Testis (tissue), 3 donors: ENCODE results near the gene IGFL1. TPM values are rescaled to one million over a fixed set of nuclear protein-coding genes. Genes with fewer than 3 reads are reported as not detected.

Experiments
- DNase-seq: peaks from one replicate; pipeline ENCODE4 v3.0.0-alpha.2; 2019
- H3K27ac ChIP-seq, 2 donors: fragments of 200-600 bp; sonication (generic); one replicate each; pipeline ENCODE4 v1.5.1; 2019
- H3K27me3 ChIP-seq: fragments of 200-600 bp; sonication (generic); one replicate; pipeline ENCODE4 v1.5.1; 2019
- H3K36me3 ChIP-seq: fragments of 200-600 bp; sonication (generic); one replicate; pipeline ENCODE4 v1.5.1; 2017; ENCODE audit warnings: low read depth; ENCODE audit errors: missing control alignments
- H3K4me1 ChIP-seq: fragments of 200-600 bp; sonication (generic); one replicate; pipeline ENCODE4 v1.5.1; 2019
- H3K4me3 ChIP-seq, 2 donors: fragments of 200-600 bp; sonication (generic); one replicate each; pipeline ENCODE4 v1.5.1; 2017 to 2019
- H3K9me3 ChIP-seq: fragments of 200-600 bp; sonication (generic); one replicate; pipeline ENCODE4 v1.5.1; 2017
- POLR2A ChIP-seq: fragments of 450-650 bp; IDR thresholded peaks from one replicate; pipeline ENCODE4 v1.6.1; 2017; ENCODE audit warnings: antibody characterized with exemption, mild to moderate bottlenecking, moderate library complexity
- WGBS, 2 donors: methylation state at CpG; one replicate each; pipeline ENCODE4 v1.1.5; 2018; 5-methylcytosine and 5-hydroxymethylcytosine counted together
- intact Hi-C: fragments of 100-400 bp; cut with DNase I; formaldehyde crosslinking; loops from one replicate; pipeline ENCODE4 v1.15.1; 2023; ENCODE audit warnings: low total_unique reads
- polyA plus RNA-seq: library from polyadenylated mRNA; stranded (reverse); fragments of 350-450 nt; fragmentation: Illumina TruSeq; extraction: RNeasy Lipid Tissue Mini Kit (QIAGEN cat#74804); gene quantifications from one replicate; pipeline ENCODE4 v1.2.3, GENCODE V29; 2014; ENCODE audit warnings: low read depth, low replicate concordance; ENCODE audit not compliant: insufficient read depth
- total RNA-seq, 2 donors: library from RNA; depleted of rRNA; stranded (reverse); fragments of >200 nt; gene quantifications; one replicate each; pipeline ENCODE4 v1.2.3, GENCODE V29; 2016
- TF ChIP-seq, protein P1 (sequence below), 3 experiments: fragments of 450-650 bp in 2 of 3; fragments of 200-600 bp in 1 of 3; sonication (generic) in 1 of 3; IDR thresholded peaks; one replicate each; pipeline ENCODE4 v1.5.1; 2016 to 2019; ENCODE audit warnings: antibody characterized with exemption in 3 of 3, mild to moderate bottlenecking in 2 of 3, moderate library complexity in 1 of 3

IGFL1 gene
- total and polyA plus RNA-seq, 3 donors from 2014 or later, result 3.2 TPM; not detected in 2

DNA sequence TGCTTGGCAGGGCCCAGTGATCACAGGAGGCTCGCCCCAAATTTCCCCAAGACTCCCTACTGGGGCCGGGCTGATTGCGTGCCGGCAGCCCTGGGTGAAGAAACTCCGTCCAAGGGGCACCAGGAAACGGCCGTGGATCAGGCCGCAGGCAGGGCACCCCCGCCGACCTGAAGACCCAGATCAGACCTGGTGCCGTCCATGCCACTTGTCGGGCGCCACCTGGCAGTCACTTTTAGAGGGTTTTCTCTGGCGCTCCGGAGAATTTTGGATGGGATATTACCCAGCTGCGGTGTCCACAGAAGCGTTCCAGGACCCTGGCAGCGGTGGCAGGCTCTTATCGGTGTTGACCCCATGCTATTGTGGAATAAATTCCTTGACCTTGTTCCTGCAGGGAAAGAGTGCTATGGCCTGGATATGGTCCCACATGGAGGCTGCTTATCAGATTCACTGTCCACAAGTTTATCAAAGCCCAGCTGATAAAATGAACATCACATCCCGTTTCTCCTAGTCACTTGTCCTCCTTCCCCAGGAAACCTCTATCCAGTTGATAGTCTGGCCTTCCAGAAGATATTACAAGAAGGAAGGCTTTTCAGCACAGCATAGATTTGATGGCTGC, 43.3 kb upstream of the IGFL1 start:
- WGBS, 2 donors, result 74 to 88% methylated on average over 9 to 20 of the region's 20 CpGs
- no peak for DNase-seq
- no peak overlapping the region for H3K4me3 ChIP-seq

DNA sequence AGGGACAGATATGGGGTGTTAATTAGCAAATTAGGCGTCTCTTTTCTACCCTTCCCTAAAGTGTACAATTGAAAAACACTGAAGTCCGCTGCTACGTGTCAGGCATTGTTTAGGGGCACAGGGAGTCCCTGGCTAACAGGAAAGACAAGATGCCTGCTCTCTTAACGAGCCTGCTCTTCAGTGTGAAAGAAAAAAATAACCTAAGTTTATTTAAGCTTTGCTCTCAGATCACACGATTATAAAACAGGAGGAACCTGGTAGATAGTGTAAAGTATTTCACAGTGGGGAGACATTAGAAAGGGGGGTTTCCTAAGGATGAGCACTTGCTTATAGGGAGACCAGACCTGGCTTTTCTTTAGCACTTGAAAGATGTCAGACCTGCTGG, 42.8 kb upstream of the IGFL1 start:
- intact Hi-C loops, result no loop called here
- Histone ChIP-seq H3K4me1 (no peaks in the 10 kb centered on the region), H3K27ac (no peak overlapping the region), H3K36me3 (no peaks in the 10 kb centered on the region), H3K27me3 (no peaks in the 10 kb centered on the region), H3K9me3 (no peaks in the 10 kb centered on the region), H3K4me3 (no peak overlapping the region)
- 30 to 46% methylated on average over 5 of the region's 5 CpGs for WGBS, 2 donors
- TF ChIP-seq, protein P1, sequence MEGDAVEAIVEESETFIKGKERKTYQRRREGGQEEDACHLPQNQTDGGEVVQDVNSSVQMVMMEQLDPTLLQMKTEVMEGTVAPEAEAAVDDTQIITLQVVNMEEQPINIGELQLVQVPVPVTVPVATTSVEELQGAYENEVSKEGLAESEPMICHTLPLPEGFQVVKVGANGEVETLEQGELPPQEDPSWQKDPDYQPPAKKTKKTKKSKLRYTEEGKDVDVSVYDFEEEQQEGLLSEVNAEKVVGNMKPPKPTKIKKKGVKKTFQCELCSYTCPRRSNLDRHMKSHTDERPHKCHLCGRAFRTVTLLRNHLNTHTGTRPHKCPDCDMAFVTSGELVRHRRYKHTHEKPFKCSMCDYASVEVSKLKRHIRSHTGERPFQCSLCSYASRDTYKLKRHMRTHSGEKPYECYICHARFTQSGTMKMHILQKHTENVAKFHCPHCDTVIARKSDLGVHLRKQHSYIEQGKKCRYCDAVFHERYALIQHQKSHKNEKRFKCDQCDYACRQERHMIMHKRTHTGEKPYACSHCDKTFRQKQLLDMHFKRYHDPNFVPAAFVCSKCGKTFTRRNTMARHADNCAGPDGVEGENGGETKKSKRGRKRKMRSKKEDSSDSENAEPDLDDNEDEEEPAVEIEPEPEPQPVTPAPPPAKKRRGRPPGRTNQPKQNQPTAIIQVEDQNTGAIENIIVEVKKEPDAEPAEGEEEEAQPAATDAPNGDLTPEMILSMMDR (IDR thresholded peaks at IDR 0.05), result no peak
- TF ChIP-seq POLR2A, result no peak
- DNase-seq, result no peak

More for the DNA sequence above, 43.3 kb upstream of the IGFL1 start:
- TF ChIP-seq POLR2A, result no peak
- TF ChIP-seq, protein P1 (IDR thresholded peaks at IDR 0.05), result no peak
- no peaks in the 10 kb centered on the region for H3K27me3 ChIP-seq
- no peak overlapping the region for H3K27ac ChIP-seq
- no peaks in the 10 kb centered on the region for H3K4me1 ChIP-seq
- H3K36me3 ChIP-seq, result no peaks in the 10 kb centered on the region
- H3K9me3 ChIP-seq, result no peaks in the 10 kb centered on the region
- intact Hi-C loops, result no loop called here

DNA sequence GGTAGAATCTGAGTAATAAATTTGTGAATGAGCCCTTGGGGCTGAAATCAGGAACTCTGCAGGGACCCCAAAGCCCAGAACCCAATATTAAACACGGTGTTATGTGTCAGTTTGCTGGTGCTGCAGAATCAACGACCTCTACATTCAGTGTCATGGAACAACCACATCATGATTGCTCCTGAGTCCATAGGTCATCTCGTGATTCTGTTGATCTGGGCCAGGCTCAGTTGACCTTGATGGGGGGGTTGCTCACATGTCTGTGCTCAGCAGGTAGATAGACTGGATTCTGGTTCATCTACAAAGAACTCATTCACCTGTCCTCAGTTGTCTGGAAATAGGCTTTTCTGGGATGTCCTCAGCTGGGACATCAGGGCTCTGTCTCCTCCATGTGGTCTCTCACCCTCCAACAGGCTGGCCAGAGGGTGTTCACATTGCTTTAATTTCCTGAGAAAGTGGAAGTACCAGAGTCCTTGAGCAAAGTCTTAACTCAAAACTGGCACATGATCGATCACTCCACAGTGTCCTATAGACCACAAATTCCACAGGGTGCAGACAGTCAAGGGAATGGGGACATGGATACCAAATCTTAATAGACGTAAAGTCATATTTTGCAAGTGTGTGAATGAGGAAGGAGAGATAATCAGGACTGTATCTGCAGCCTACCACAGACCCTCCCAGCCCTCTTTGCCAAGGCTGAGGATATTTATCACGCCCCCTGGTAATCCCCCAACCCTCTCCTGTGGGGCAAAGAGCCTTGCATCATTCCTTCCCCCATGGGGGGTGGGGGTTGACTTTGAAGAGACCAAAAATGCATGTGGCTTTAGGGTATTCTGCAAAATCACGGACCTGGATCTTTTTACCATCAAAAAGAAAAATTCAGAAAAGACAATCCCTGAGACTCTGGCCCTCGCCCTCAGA, 39.3 kb upstream of the IGFL1 start:
- DNase-seq, result no peak
- H3K4me3 ChIP-seq, result no peak overlapping the region
- intact Hi-C loops, result no loop called here
- H3K9me3 ChIP-seq, result no peaks in the 10 kb centered on the region
- no peak overlapping the region for H3K27ac ChIP-seq
- no peaks in the 10 kb centered on the region for H3K27me3 ChIP-seq
- no peaks in the 10 kb centered on the region for H3K36me3 ChIP-seq
- WGBS, 2 donors, result 73 to 84% methylated on average over 8 of the region's 8 CpGs
- no peak for TF ChIP-seq POLR2A
- TF ChIP-seq, protein P1 (IDR thresholded peaks at IDR 0.05), result no peak
- H3K4me1 ChIP-seq, result peaks cover 3% of the 10 kb centered on the region

DNA sequence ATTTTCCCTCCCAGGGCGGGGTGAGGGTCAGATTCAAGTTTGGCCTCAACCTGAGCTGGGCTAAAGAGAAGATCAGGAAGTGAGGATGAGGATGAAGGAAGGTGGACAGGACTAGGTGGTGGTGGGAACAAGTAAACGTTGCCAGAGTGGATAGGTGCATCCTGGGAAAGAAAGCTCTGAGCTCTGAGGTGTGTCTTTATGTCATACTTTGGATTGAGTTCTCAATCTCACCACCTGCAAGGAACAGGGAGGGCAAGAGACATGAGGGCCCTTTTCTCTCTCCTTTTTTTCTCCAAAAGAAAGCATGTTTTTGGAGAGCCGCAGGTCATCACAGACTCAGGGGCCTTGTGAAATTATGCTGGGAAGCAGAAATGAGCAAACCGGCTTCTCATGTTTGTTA, 38.2 kb upstream of the IGFL1 start:
- no peak for DNase-seq
- no peaks in the 10 kb centered on the region for H3K27me3 ChIP-seq
- no peaks in the 10 kb centered on the region for H3K9me3 ChIP-seq
- intact Hi-C loops, result no loop called here
- H3K36me3 ChIP-seq, result no peaks in the 10 kb centered on the region
- H3K27ac ChIP-seq, result no peak overlapping the region
- no peak overlapping the region for H3K4me3 ChIP-seq
- H3K4me1 ChIP-seq, result peaks cover 3% of the 10 kb centered on the region
- 73 to 81% methylated on average over 4 of the region's 4 CpGs for WGBS, 2 donors
- TF ChIP-seq, protein P1 (IDR thresholded peaks at IDR 0.05), result no peak
- TF ChIP-seq POLR2A, result no peak
